GM21423 (cell line): ENCODE measurements around the gene IGSF21.
"Not testable (repeated sequence)": the region's sequence is repeated elsewhere in the genome, so short reads cannot be mapped to it uniquely, and the experiment has no call there.

Source experiments
- ATAC-seq: cut with Tn5 transposase; IDR thresholded peaks from one replicate; pipeline ENCODE4 v1.9.1; 2021; ENCODE audit warnings: mild to moderate bottlenecking, moderate library complexity; ENCODE audit not compliant: unreplicated experiment

Gene IGSF21

GRCh38 chr1:18414872-18415447, 307.4 kb downstream of the IGSF21 start:
- ATAC-seq = no peak

- no peak for ATAC-seq
Measured at GRCh38 chr1:18415448-18416027, 307.9 kb downstream of the IGSF21 start.

DNA sequence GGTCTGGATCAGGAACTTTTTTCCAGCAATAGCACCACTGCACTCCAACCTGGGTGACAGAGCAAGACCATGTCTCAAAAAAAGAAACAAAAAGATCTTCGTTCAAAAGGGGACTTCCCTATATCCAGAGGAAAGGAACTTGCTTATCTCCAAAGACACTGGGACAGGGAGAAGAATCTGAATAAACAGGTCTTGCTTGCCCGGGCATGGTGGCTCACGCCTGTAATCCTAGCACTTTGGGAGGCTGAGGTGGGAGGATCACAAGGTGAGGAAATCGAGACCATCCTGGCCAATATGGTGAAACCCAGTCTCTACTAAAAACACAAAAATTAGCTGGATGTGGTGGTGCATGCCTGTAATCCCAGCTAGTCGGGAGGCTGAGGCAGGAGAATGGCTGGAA, 308.5 kb downstream of the IGSF21 start:
- ATAC-seq = not testable (repeated sequence)

GRCh38 chr1:18417316-18418269, 310.0 kb downstream of the IGSF21 start:
- no peak for ATAC-seq

GRCh38 chr1:18419113-18419844, 311.7 kb downstream of the IGSF21 start:
- no peak for ATAC-seq

GRCh38 chr1:18419845-18420184, 312.2 kb downstream of the IGSF21 start:
- ATAC-seq = no peak

- ATAC-seq = no peak
Measured at GRCh38 chr1:18422076-18422777, 314.6 kb downstream of the IGSF21 start.

DNA sequence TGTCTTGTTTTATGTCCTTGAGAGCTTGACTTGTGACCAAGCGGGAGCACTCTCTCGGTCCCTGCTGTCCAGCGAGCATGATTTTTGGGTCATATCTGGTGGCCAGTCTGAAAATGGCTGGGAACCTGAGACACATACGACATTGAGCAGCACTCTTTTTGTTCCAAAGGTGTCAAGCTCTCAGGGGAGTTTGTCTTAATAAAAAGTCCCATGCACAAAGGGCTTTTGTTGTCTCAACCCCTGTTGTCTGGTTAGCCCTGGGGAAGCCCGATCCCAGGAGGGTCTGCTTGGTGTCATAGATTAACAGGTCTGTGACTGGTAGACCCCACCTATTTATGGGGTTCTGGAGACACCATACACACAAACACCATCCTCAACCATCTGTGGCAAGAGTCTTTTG, 315.4 kb downstream of the IGSF21 start:
- no peak for ATAC-seq

DNA sequence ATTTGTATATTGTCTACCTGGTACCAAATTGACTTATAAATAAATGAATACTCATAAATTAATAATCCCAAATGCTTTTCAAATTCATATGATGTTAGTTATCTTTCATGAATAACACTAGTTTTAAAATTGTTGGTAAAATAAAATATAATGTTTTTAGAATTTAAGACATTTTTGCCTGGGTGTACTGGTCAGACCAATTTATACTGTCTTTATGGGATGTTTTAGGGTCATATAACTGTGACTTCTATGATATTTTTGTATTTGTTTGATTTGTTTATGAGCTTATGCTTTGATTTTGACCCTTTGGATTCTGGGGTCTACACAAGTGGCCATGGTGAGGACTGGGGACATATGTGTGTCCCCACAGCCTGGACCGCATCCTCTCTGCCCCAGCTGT, 319.0 kb downstream of the IGSF21 start:
- no peak for ATAC-seq
